Esophagus squamous epithelium (tissue), 5 donors: ENCODE data around the gene PEX1. TPM values are rescaled to one million over a fixed set of nuclear protein-coding genes. Genes with fewer than 3 reads are reported as not detected.

Experiments used
- DNase-seq: peaks from one replicate; lab custom pipeline; 2025; lab: John Stamatoyannopoulos, UW
- H3K27ac ChIP-seq, 4 donors: fragments of 200-600 bp; sonication (generic); one replicate each; pipeline ENCODE4 v1.5.1; 2016 to 2019; ENCODE audit warnings: mild to moderate bottlenecking in 1 of 4
- H3K27me3 ChIP-seq, 4 donors: fragments of 200-600 bp; sonication (generic); 1 replicate in 3 of 4; 2 replicates in 1 of 4; pipeline versions ENCODE4 v1.5.1 to v1.6.0; 2017 to 2021; ENCODE audit warnings: antibody characterized with exemption in 1 of 4
- H3K36me3 ChIP-seq, 3 donors: fragments of 200-600 bp; sonication (generic); one replicate each; pipeline ENCODE4 v1.5.1; 2016 to 2019
- H3K4me1 ChIP-seq, 3 donors: fragments of 200-600 bp; sonication (generic); one replicate each; pipeline ENCODE4 v1.5.1; 2017 to 2019
- H3K4me3 ChIP-seq, 4 donors: fragments of 200-600 bp; sonication (generic); 1 replicate in 3 of 4; 2 replicates in 1 of 4; pipeline ENCODE4 v1.5.1; 2016 to 2019; ENCODE audit warnings: mild to moderate bottlenecking in 2 of 4, moderate library complexity in 1 of 4
- H3K9me3 ChIP-seq, 3 donors: fragments of 200-600 bp; sonication (generic); one replicate each; pipeline ENCODE4 v1.5.1; 2016 to 2019
- POLR2A ChIP-seq, 4 donors: fragments of 450-650 bp; IDR thresholded peaks; one replicate each; pipeline ENCODE4 v1.6.1; 2017; ENCODE audit warnings: antibody characterized with exemption in 4 of 4, mild to moderate bottlenecking in 4 of 4, moderate library complexity in 3 of 4
- WGBS, 2 donors: methylation state at CpG; one replicate each; pipeline ENCODE4 v1.1.5; 2018; 5-methylcytosine and 5-hydroxymethylcytosine counted together
- intact Hi-C: fragments of 100-400 bp; cut with DNase I; formaldehyde crosslinking; loops from one replicate; pipeline ENCODE4 v1.15.0; 2022
- total RNA-seq, 4 donors: library from RNA; depleted of rRNA; stranded (reverse); fragments of >200 nt; gene quantifications; one replicate each; pipeline ENCODE4 v1.1.0, GENCODE V29; 2016
- TF ChIP-seq, protein P1 (sequence below), 6 experiments: fragments of 450-650 bp in 4 of 6; fragments of 200-600 bp in 2 of 6; sonication (generic) in 2 of 6; IDR thresholded peaks; one replicate each; pipeline ENCODE4 v1.5.1; 2016 to 2019; ENCODE audit warnings: antibody characterized with exemption in 6 of 6, mild to moderate bottlenecking in 4 of 6, moderate library complexity in 4 of 6
- donor health status: DM: yes; HTN: yes; CAD: no.

The PEX1 gene
- total RNA-seq, 4 donors from 2014 or later = 9.3 to 25.0 (median 13.2) TPM

DNA sequence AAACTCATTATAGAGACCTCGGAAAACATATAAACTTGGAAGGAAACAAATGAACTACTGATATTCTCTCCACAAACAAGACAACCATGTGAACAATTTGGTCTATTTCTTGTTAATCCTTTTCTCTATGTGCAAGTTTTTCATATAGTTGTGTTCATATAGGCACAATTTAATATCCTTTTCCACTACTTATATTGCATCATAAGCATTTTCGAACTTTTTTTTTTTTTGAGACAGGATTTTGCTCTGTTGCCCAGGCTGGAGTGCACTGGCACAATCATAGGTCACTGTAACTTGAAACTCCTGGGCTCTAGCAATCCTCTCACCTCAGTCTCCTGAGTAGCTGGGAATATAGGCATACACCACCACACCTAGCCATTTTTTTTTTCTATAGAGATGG is 5.2 kb downstream of the PEX1 start:
- H3K9me3 ChIP-seq = no peaks in the 10 kb centered on the region
- TF ChIP-seq POLR2A (IDR thresholded peaks at IDR 0.05) = no peak
- TF ChIP-seq, protein P1, sequence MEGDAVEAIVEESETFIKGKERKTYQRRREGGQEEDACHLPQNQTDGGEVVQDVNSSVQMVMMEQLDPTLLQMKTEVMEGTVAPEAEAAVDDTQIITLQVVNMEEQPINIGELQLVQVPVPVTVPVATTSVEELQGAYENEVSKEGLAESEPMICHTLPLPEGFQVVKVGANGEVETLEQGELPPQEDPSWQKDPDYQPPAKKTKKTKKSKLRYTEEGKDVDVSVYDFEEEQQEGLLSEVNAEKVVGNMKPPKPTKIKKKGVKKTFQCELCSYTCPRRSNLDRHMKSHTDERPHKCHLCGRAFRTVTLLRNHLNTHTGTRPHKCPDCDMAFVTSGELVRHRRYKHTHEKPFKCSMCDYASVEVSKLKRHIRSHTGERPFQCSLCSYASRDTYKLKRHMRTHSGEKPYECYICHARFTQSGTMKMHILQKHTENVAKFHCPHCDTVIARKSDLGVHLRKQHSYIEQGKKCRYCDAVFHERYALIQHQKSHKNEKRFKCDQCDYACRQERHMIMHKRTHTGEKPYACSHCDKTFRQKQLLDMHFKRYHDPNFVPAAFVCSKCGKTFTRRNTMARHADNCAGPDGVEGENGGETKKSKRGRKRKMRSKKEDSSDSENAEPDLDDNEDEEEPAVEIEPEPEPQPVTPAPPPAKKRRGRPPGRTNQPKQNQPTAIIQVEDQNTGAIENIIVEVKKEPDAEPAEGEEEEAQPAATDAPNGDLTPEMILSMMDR (IDR thresholded peaks at IDR 0.05) = no peak
- DNase-seq = no peak
- peaks cover 4 to 27% (median 7%) of the 10 kb centered on the region in 3 donors for H3K4me1 ChIP-seq
- no peaks in the 10 kb centered on the region for H3K27me3 ChIP-seq
- 86 to 89% methylated on average over 2 of the region's 2 CpGs for WGBS, 2 donors
- no peak overlapping the region for H3K4me3 ChIP-seq
- intact Hi-C loops = no loop called here
- H3K36me3 ChIP-seq = peaks cover 0 to 33% (median 0%) of the 10 kb centered on the region in 3 donors
- no peak overlapping the region for H3K27ac ChIP-seq

GRCh38 chr7:92520024-92520423 is 8.3 kb downstream of the PEX1 start:
- H3K4me1 ChIP-seq = peaks cover 0 to 5% (median 0%) of the 10 kb centered on the region in 3 donors
- no peak for DNase-seq
- no peaks in the 10 kb centered on the region for H3K27me3 ChIP-seq
- no peak overlapping the region for H3K4me3 ChIP-seq
- WGBS, 2 donors = 76 to 77% methylated on average over 1 of the region's 1 CpG
- intact Hi-C loops = no loop called here
- H3K9me3 ChIP-seq = no peaks in the 10 kb centered on the region
- TF ChIP-seq, protein P1 (IDR thresholded peaks at IDR 0.05) = no peak
- no peak for TF ChIP-seq POLR2A (IDR thresholded peaks at IDR 0.05)
- peaks cover 0 to 63% (median 7%) of the 10 kb centered on the region in 3 donors for H3K36me3 ChIP-seq
- H3K27ac ChIP-seq = no peak overlapping the region

GRCh38 chr7:92517631-92518030 is 10.7 kb downstream of the PEX1 start:
- Histone ChIP-seq H3K27me3 (no peaks in the 10 kb centered on the region), H3K36me3 (peaks cover 0 to 69% (median 7%) of the 10 kb centered on the region in 3 donors), H3K27ac (no peak overlapping the region), H3K4me3 (no peak overlapping the region), H3K4me1 (no peaks in the 10 kb centered on the region), H3K9me3 (no peaks in the 10 kb centered on the region)
- WGBS, 2 donors = 75 to 76% methylated on average over 3 of the region's 3 CpGs
- TF ChIP-seq, protein P1 (IDR thresholded peaks at IDR 0.05) = no peak
- no peak for TF ChIP-seq POLR2A (IDR thresholded peaks at IDR 0.05)
- intact Hi-C loops = no loop called here
- no peak for DNase-seq

GRCh38 chr7:92513167-92513902 is 15.0 kb downstream of the PEX1 start:
- Histone ChIP-seq H3K27me3 (no peaks in the 10 kb centered on the region), H3K9me3 (no peaks in the 10 kb centered on the region), H3K4me3 (no peak overlapping the region), H3K27ac (no peak overlapping the region), H3K36me3 (peaks cover 0 to 71% (median 7%) of the 10 kb centered on the region in 3 donors), H3K4me1 (no peaks in the 10 kb centered on the region)
- DNase-seq = no peak
- intact Hi-C loops = no loop called here
- 60 to 78% methylated on average over 3 of the region's 3 CpGs for WGBS, 2 donors
- TF ChIP-seq, protein P1 (IDR thresholded peaks at IDR 0.05) = no peak
- TF ChIP-seq POLR2A (IDR thresholded peaks at IDR 0.05) = no peak

DNA sequence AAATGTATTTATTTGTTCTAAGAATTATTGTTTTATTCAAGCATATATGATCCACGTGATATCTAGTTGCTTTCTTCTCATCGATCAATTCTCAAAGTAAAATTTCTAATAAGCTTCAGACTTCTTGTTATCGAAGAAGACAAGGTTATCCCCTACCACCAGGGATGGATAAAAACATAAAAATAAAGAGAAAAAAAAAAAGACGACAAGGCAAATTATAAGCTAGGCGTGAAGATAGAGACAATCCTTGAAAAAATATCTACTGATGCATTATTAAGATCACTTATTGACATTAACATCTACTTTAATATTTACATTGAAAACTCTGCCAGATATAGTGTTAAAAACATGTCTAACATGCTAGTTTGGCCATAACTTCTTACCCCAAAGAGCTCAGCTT is 19.4 kb downstream of the PEX1 start:
- Histone ChIP-seq H3K9me3 (no peaks in the 10 kb centered on the region), H3K36me3 (peaks cover 0 to 80% (median 3%) of the 10 kb centered on the region in 3 donors), H3K4me3 (no peak overlapping the region), H3K27me3 (no peaks in the 10 kb centered on the region), H3K4me1 (no peaks in the 10 kb centered on the region), H3K27ac (no peak overlapping the region)
- 94 to 95% methylated on average over 5 of the region's 5 CpGs for WGBS, 2 donors
- TF ChIP-seq, protein P1 (IDR thresholded peaks at IDR 0.05) = no peak
- TF ChIP-seq POLR2A (IDR thresholded peaks at IDR 0.05) = no peak
- intact Hi-C loops = no loop called here
- no peak for DNase-seq
